ENCODE measurements around the gene ATP6V0E2.

- TF ChIP-seq POLR2A (IDR thresholded peaks at IDR 0.05): no peak
- no peak for TF ChIP-seq CTCF (IDR thresholded peaks at IDR 0.05)
Measured at GRCh38 chr7:149886018-149886415, 12.2 kb downstream of the ATP6V0E2 start.
